HepG2 (cell line): ENCODE measurements around the gene EIF4E1B. TPM values are rescaled to one million over a fixed set of nuclear protein-coding genes. Genes with fewer than 3 reads are reported as not detected.

Experiments used
- ATAC-seq: fragments of 200-7000 bp; cut with Tn5 transposase; 3 replicates; pipeline ENCODE4 v1.9.1; 2020; ENCODE audit warnings: mild to moderate bottlenecking, moderate library complexity
- BruUV-seq: library from RNA; stranded (reverse); fragments of 400-500 nt; replicated peaks from 2 replicates; lab custom pipeline; 2021; lab: Mats Ljungman, UMichigan
- CTCF ChIA-PET: fragments of 300-600 bp; formaldehyde crosslinking; extraction: SDS; loops from one replicate; lab custom pipeline; 2021; ENCODE audit warnings: low total read pairs, inconsistent platforms, low intra/inter-chr PET ratio; lab: Yijun Ruan, JAX
- POLR2A ChIA-PET: fragments of 350-600 bp; sonication (Branson Sonifier 250); formaldehyde crosslinking; loops from one replicate; lab custom pipeline; 2020; ENCODE audit warnings: antibody characterized with exemption, inconsistent platforms; lab: Yijun Ruan, JAX
- DNase-seq: peaks from one replicate; pipeline ENCODE4 v3.0.0-alpha.2; 2015; ENCODE audit warnings: low spot score
- FAIRE-seq: peaks from 3 replicates; lab custom pipeline; 2011; peaks lifted over from hg19 to GRCh38; lab: Jason Lieb, UNC
- H2AFZ ChIP-seq: one replicate; pipeline ENCODE4 v1.6.1; 2011; ENCODE audit warnings: low read length, inconsistent platforms
- H3K27ac ChIP-seq: fragments of 300-600 bp; 3 replicates; pipeline ENCODE4 v1.8.0; 2011; ENCODE audit warnings: mixed run types, mild to moderate bottlenecking, mixed read lengths, low read length, inconsistent platforms; ENCODE audit not compliant: insufficient read depth; ENCODE audit errors: extremely low read length
- H3K27me3 ChIP-seq, 2 experiments: fragments of 200-600 bp in 1 of 2; 2 replicates in 1 of 2; 3 replicates in 1 of 2; pipeline versions ENCODE4 v1.6.0 to v1.8.0; 2011; ENCODE audit warnings: low read length in 2 of 2, mild to moderate bottlenecking in 2 of 2, moderate library complexity in 2 of 2, inconsistent platforms in 1 of 2; ENCODE audit not compliant: insufficient read depth in 2 of 2, control insufficient read depth in 1 of 2
- H3K36me3 ChIP-seq, 2 experiments: fragments of 200-600 bp in 1 of 2; replicated peaks in 1 of 2; 2 replicates in 1 of 2; 3 replicates in 1 of 2; pipeline versions ENCODE4 v1.5.1 to v1.8.0; 2011; ENCODE audit warnings: low read length in 2 of 2, inconsistent platforms in 1 of 2; ENCODE audit not compliant: insufficient read depth in 2 of 2, control insufficient read depth in 1 of 2
- H3K4me1 ChIP-seq: 2 replicates; pipeline ENCODE4 v1.5.1; 2012; ENCODE audit warnings: low read length, inconsistent platforms; ENCODE audit not compliant: insufficient read depth
- H3K4me2 ChIP-seq: 2 replicates; pipeline ENCODE4 v1.6.0; 2011; ENCODE audit warnings: low read depth, low read length, inconsistent platforms
- H3K4me3 ChIP-seq, 3 experiments: fragments of 200-600 bp in 1 of 3; sonication (generic), shearing (Covaris generic) in 1 of 3; replicated peaks in 1 of 3; 2 replicates each; pipeline ENCODE4 v1.5.1; 2011 to 2016; ENCODE audit warnings: low read length in 3 of 3, inconsistent platforms in 2 of 3, low read depth in 2 of 3, mild to moderate bottlenecking in 2 of 3, control low read depth in 1 of 3, mixed read lengths in 1 of 3; ENCODE audit not compliant: insufficient read depth in 1 of 3
- H3K79me2 ChIP-seq: one replicate; pipeline ENCODE4 v1.6.1; 2011; ENCODE audit warnings: low read length, inconsistent platforms; ENCODE audit not compliant: insufficient read depth
- H3K9ac ChIP-seq: 2 replicates; pipeline ENCODE4 v1.6.0; 2011; ENCODE audit warnings: mild to moderate bottlenecking, low read depth, low read length, inconsistent platforms; ENCODE audit not compliant: insufficient read depth
- H3K9me3 ChIP-seq: 2 replicates; pipeline ENCODE4 v1.5.1; 2012; ENCODE audit warnings: mild to moderate bottlenecking, low read length
- H4K20me1 ChIP-seq: 2 replicates; pipeline ENCODE4 v1.6.0; 2011; ENCODE audit warnings: inconsistent platforms, mild to moderate bottlenecking, low read length, moderate library complexity; ENCODE audit not compliant: insufficient read depth
- ASH2L ChIP-seq: fragments of 300-600, 200-600 bp; sonication (generic); IDR thresholded peaks from 2 replicates; pipeline ENCODE4 v1.7.0; 2017; ENCODE audit warnings: low read depth, mild to moderate bottlenecking, moderate library complexity, mixed read lengths, low read length; ENCODE audit not compliant: insufficient read length
- ATM ChIP-seq: fragments of 450-650 bp; IDR thresholded peaks from 2 replicates; pipeline ENCODE4 v1.7.1; 2017; ENCODE audit warnings: mild to moderate bottlenecking, borderline replicate concordance
- HBP1 ChIP-seq: IDR thresholded peaks from 2 replicates; pipeline ENCODE4 v1.6.1; 2016; ENCODE audit warnings: low read depth, control low read depth
- MAFG ChIP-seq: sonication (generic); formaldehyde crosslinking; IDR thresholded peaks from 2 replicates; pipeline ENCODE4 v1.5.1; 2020; ENCODE audit warnings: mild to moderate bottlenecking, missing genetic modification reagents
- PAXIP1 ChIP-seq: sonication (generic); formaldehyde crosslinking; conservative IDR thresholded peaks from 2 replicates; pipeline ENCODE4 v1.4.0; 2020; ENCODE audit warnings: mild to moderate bottlenecking, missing genetic modification reagents, moderate library complexity
- SMYD3 ChIP-seq: sonication (generic); formaldehyde crosslinking; IDR thresholded peaks from 2 replicates; pipeline ENCODE4 v1.8.1; 2023; ENCODE audit warnings: mild to moderate bottlenecking, missing genetic modification reagents
- ZNF546 ChIP-seq: sonication (generic); formaldehyde crosslinking; conservative IDR thresholded peaks from 2 replicates; pipeline ENCODE4 v1.8.1; 2023; ENCODE audit warnings: mild to moderate bottlenecking, missing genetic modification reagents
- ZNF749 ChIP-seq: sonication (generic); formaldehyde crosslinking; IDR thresholded peaks from 2 replicates; pipeline ENCODE4 v1.8.0; 2022; ENCODE audit warnings: mild to moderate bottlenecking, missing genetic modification reagents, moderate library complexity, borderline replicate concordance
- ZNF790 ChIP-seq: sonication (generic); formaldehyde crosslinking; IDR thresholded peaks from 2 replicates; pipeline ENCODE4 v1.8.0; 2022; ENCODE audit warnings: missing genetic modification reagents, mild to moderate bottlenecking, borderline replicate concordance
- ZSCAN21 ChIP-seq: sonication (generic); formaldehyde crosslinking; IDR thresholded peaks from 2 replicates; pipeline ENCODE4 v1.8.0; 2022; ENCODE audit warnings: mild to moderate bottlenecking, missing genetic modification reagents, moderate library complexity, borderline replicate concordance
- WGBS: methylation state at CpG from one replicate; pipeline ENCODE4 v1.1.6; 2017; ENCODE audit warnings: low lambda C conversion rate; 5-methylcytosine and 5-hydroxymethylcytosine counted together
- in situ Hi-C: cut with HindIII; loops from 2 replicates; pipeline ENCODE4 v1.10.0; 2017; ENCODE audit warnings: low pct_unique_long_range_greater_than_20kb; ENCODE audit not compliant: extremely low pct_ligation_motif_present
- intact Hi-C: fragments of 100-400 bp; cut with micrococcal nuclease; formaldehyde crosslinking; loops from one replicate; pipeline ENCODE4 v1.10.0; 2022; ENCODE audit not compliant: unreplicated experiment
- polyA plus RNA-seq, 8 experiments: library from polyadenylated mRNA; depleted of rRNA in 3 of 8; stranded (reverse) in 7 of 8; unstranded in 1 of 8; fragments of >200 nt; fragmentation: Illumina TruSeq in 4 of 8; extraction: Trizol in 4 of 8; gene quantifications; 2 replicates each; pipeline versions ENCODE4 v1.2.1 to v1.2.3, GENCODE V29; 2011 to 2016; ENCODE audit warnings: low read depth in 4 of 8, missing spikeins in 1 of 8, mixed read lengths in 1 of 8; ENCODE audit not compliant: insufficient read depth in 1 of 8
- total RNA-seq, 5 experiments: library from RNA; depleted of rRNA; stranded (reverse); fragments of >200 nt; fragmentation: Illumina TruSeq; extraction: Trizol; gene quantifications; 2 replicates each; pipeline ENCODE4 v1.2.3, GENCODE V29; 2016; ENCODE audit warnings: low read depth in 1 of 5

Gene EIF4E1B
- total and polyA plus RNA-seq, 2 of the 13 experiments (the other 11 are each of a cell fraction or from before 2014, with no cell fraction given): not detected

DNA sequence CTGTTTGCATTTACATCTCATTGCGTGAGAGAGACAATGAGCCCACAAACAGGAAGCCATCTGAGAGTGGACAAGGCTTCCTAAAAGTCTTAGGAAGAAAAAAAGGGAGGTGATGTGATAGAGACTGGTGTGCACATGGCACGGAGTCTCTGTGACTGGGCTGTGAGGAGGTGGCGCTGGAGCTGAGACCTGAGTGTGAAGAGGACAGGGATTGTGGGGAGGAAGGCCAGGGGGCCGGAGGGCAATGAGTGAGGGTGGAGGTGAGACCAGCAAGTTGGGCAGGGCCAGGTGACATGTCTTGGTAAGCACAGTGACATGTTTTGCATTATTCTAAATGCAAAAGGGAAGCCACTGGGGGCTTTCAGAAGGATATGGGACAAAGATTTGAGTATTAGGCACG is 61.9 kb downstream of the EIF4E1B start:
- H3K4me1 ChIP-seq: no peaks in the 10 kb centered on the region
- H3K4me2 ChIP-seq: no peak overlapping the region
- no peaks in the 10 kb centered on the region for H4K20me1 ChIP-seq
- no peaks in the 10 kb centered on the region for H3K36me3 ChIP-seq
- ChIA-PET CTCF (no interaction called here), POLR2A (no interaction called here)
- no peak overlapping the region for H3K27ac ChIP-seq
- no peak for DNase-seq
- intact Hi-C loops: no loop called here
- in situ Hi-C loops: no loop called here
- WGBS: 2% methylated on average over 5 of the region's 5 CpGs
- H2AFZ ChIP-seq: no peak overlapping the region
- H3K9ac ChIP-seq: no peak overlapping the region
- H3K9me3 ChIP-seq: no peaks in the 10 kb centered on the region
- ATAC-seq: no peak
- no peak overlapping the region for H3K4me3 ChIP-seq
- peaks cover 10 to 60% of the 10 kb centered on the region in 2 experiments for H3K27me3 ChIP-seq
- BruUV-seq: no TSS peak
- TF ChIP-seq ZSCAN21 (CRISPR knock-in tag): no peak
- TF ChIP-seq MAFG (CRISPR knock-in tag): no peak
- no peak for TF ChIP-seq ASH2L
- no peak for TF ChIP-seq SMYD3 (CRISPR knock-in tag)
- no peak for TF ChIP-seq ZNF749 (CRISPR knock-in tag)
- no peaks in the 10 kb centered on the region for H3K79me2 ChIP-seq
- no peak for FAIRE-seq

DNA sequence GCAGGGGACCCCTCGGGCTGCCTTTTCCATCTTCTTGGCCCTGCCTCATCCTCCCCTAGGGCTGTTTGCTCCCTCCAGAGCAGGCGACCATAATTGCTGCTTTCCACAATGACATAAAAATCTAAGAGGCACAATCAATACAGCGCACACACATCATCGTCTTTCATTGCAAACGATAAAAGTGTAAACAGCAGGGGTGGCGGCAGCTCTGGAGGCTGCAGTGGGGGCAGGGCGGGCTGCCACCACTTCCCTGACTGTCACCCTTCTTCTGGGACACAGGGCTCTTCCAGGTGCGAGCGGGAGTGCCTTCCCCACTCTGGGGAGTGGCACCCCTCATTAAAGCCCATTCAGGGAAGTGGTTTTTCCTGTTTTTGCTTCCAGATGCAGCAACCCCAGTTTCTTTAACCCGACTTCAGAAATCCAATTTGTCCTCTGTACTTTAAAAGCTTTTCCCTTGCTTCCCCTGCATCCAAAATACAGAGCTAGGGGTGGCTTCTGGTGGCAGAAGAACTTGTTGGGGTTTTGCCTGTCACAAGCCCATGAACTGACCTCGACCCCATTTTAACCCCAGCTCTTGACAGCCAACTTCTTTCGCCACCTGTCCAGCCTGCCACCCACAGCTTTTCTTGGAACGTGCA is 62.5 kb downstream of the EIF4E1B start:
- Histone ChIP-seq H3K36me3 (no peaks in the 10 kb centered on the region), H4K20me1 (no peaks in the 10 kb centered on the region), H2AFZ (no peak overlapping the region), H3K27me3 (peaks cover 10 to 64% of the 10 kb centered on the region in 2 experiments), H3K4me1 (no peaks in the 10 kb centered on the region), H3K27ac (no peak overlapping the region), H3K4me3 (no peak overlapping the region), H3K4me2 (no peak overlapping the region), H3K9ac (no peak overlapping the region), H3K79me2 (no peaks in the 10 kb centered on the region), H3K9me3 (no peaks in the 10 kb centered on the region)
- in situ Hi-C loops: no loop called here
- 15% methylated on average over 6 of the region's 13 CpGs for WGBS
- FAIRE-seq: no peak
- POLR2A ChIA-PET: no interaction called here
- intact Hi-C loops: no loop called here
- BruUV-seq: no TSS peak
- CTCF ChIA-PET: no interaction called here
- no peak for ATAC-seq
- DNase-seq: no peak
- TF ChIP-seq ZNF546 (CRISPR knock-in tag) (no peak), HBP1 (CRISPR knock-in tag) (no peak), PAXIP1 (CRISPR knock-in tag) (no peak), ZNF790 (CRISPR knock-in tag) (no peak), ATM (no peak)
